HCT116 (cell line): ENCODE results near the gene ZNF618. TPM values are rescaled to one million over a fixed set of nuclear protein-coding genes. Genes with fewer than 3 reads are reported as not detected.
"Not testable (repeated sequence)": the region's sequence is repeated elsewhere in the genome, so short reads cannot be mapped to it uniquely, and the experiment has no call there.

Experiments used
- ATAC-seq: fragments of 200-7000 bp; cut with Tn5 transposase; 2 replicates; pipeline ENCODE4 v1.9.1; 2020; ENCODE audit warnings: mild to moderate bottlenecking, moderate library complexity
- BruUV-seq: library from RNA; stranded (reverse); fragments of 400-500 nt; replicated peaks from 2 replicates; lab custom pipeline; 2021; lab: Mats Ljungman, UMichigan
- CTCF ChIA-PET: fragments of 300-600 bp; sonication (Branson Sonifier 250); formaldehyde crosslinking; loops from one replicate; lab custom pipeline; 2021; ENCODE audit warnings: antibody characterized with exemption; lab: Charles Lee
- POLR2A ChIA-PET: fragments of 300-600, 350-600 bp; sonication (Branson Sonifier 250); formaldehyde crosslinking; loops from one replicate; lab custom pipeline; 2021; ENCODE audit warnings: antibody characterized with exemption; lab: Charles Lee
- RAD21 ChIA-PET, 2 experiments: fragments of 300-600 bp; sonication (Branson Sonifier 250); formaldehyde crosslinking; loops; one replicate each; lab custom pipeline; 2023; ENCODE audit warnings: low total read pairs in 2 of 2; ENCODE audit not compliant: uncharacterized antibody in 2 of 2, unreplicated experiment in 2 of 2, low non-redundant PET in 1 of 2; lab: Charles Lee
- DNase-seq: peaks from one replicate; pipeline ENCODE4 v3.0.0-alpha.2; 2010; ENCODE audit warnings: low read depth, low spot score
- H2AFZ ChIP-seq: fragments of 200-600 bp; shearing (Covaris generic), sonication (generic); 2 replicates; pipeline ENCODE4 v1.6.1; 2017; ENCODE audit warnings: low read depth, mixed run types, mixed read lengths, antibody characterized with exemption, low read length; ENCODE audit not compliant: poor library complexity, severe bottlenecking
- H3K27ac ChIP-seq: 2 replicates; pipeline ENCODE4 v1.5.1; 2012; ENCODE audit warnings: low read depth, low read length
- H3K27me3 ChIP-seq: fragments of 200-600 bp; sonication (generic); 2 replicates; pipeline ENCODE4 v1.6.1; 2016; ENCODE audit warnings: mixed run types, low read length, mixed read lengths; ENCODE audit not compliant: insufficient read depth
- H3K36me3 ChIP-seq, 2 experiments: fragments of 200-500 bp in 1 of 2; fragments of 200-600 bp in 1 of 2; sonication (Bioruptor generic) in 1 of 2; sonication (generic) in 1 of 2; 2 replicates each; pipeline versions ENCODE4 v1.5.1 to v1.6.1; 2014 to 2016; ENCODE audit warnings: low read length in 2 of 2, inconsistent platforms in 1 of 2, mixed read lengths in 1 of 2, mixed run types in 1 of 2; ENCODE audit not compliant: insufficient read depth in 2 of 2, control insufficient read depth in 1 of 2
- H3K4me1 ChIP-seq, 2 experiments: fragments of 200-600 bp in 1 of 2; sonication (generic) in 1 of 2; 2 replicates each; pipeline versions ENCODE4 v1.5.1 to v1.6.1; 2012 to 2017; ENCODE audit warnings: low read length in 2 of 2, inconsistent platforms in 1 of 2, mild to moderate bottlenecking in 1 of 2, mixed read lengths in 1 of 2, mixed run types in 1 of 2, moderate library complexity in 1 of 2; ENCODE audit not compliant: insufficient read depth in 2 of 2, control insufficient read depth in 1 of 2
- H3K4me2 ChIP-seq: fragments of 200-600 bp; sonication (generic); 2 replicates; pipeline ENCODE4 v1.6.1; 2017; ENCODE audit warnings: mixed run types, low read length, mixed read lengths
- H3K4me3 ChIP-seq, 2 experiments: fragments of 200-600 bp in 1 of 2; sonication (generic) in 1 of 2; replicated peaks in 1 of 2; 2 replicates each; pipeline ENCODE4 v1.5.1; 2011 to 2016; ENCODE audit warnings: low read length in 2 of 2, control low read depth in 1 of 2, low read depth in 1 of 2, mild to moderate bottlenecking in 1 of 2, mixed read lengths in 1 of 2, mixed run types in 1 of 2
- H3K79me2 ChIP-seq: fragments of 200-600 bp; sonication (generic); 2 replicates; pipeline ENCODE4 v1.6.1; 2017; ENCODE audit warnings: mild to moderate bottlenecking, mixed run types, low read length, moderate library complexity, mixed read lengths; ENCODE audit not compliant: insufficient read depth
- H3K9ac ChIP-seq: fragments of 200-600 bp; sonication (generic); 2 replicates; pipeline ENCODE4 v1.6.1; 2016; ENCODE audit warnings: low read length, mixed read lengths
- H3K9me2 ChIP-seq: fragments of 200-600 bp; sonication (generic), shearing (Covaris generic); 2 replicates; pipeline ENCODE4 v1.6.1; 2017; ENCODE audit warnings: mixed run types, mild to moderate bottlenecking, moderate library complexity; ENCODE audit not compliant: insufficient read depth
- H3K9me3 ChIP-seq, 2 experiments: fragments of 200-500 bp in 1 of 2; fragments of 200-600 bp in 1 of 2; sonication (Bioruptor generic) in 1 of 2; sonication (generic) in 1 of 2; 2 replicates each; pipeline ENCODE4 v1.6.1; 2014 to 2017; ENCODE audit warnings: low read length in 2 of 2, mixed read lengths in 2 of 2, inconsistent platforms in 1 of 2, low read depth in 1 of 2, mild to moderate bottlenecking in 1 of 2, mixed run types in 1 of 2, moderate library complexity in 1 of 2; ENCODE audit not compliant: control insufficient read depth in 1 of 2, insufficient read depth in 1 of 2
- H4K20me1 ChIP-seq: fragments of 200-600 bp; sonication (generic), shearing (Covaris generic); 2 replicates; pipeline ENCODE4 v1.6.1; 2017; ENCODE audit warnings: mixed run types, mild to moderate bottlenecking, moderate library complexity; ENCODE audit not compliant: insufficient read depth
- CBX3 ChIP-seq: IDR thresholded peaks from 2 replicates; pipeline ENCODE4 v1.6.1; 2012; ENCODE audit warnings: low read depth
- EGR1 ChIP-seq: IDR thresholded peaks from 2 replicates; pipeline ENCODE4 v1.6.1; 2012; ENCODE audit warnings: low read depth
- EZH2phosphoT487 ChIP-seq: fragments of 200-600 bp; IDR thresholded peaks from 2 replicates; pipeline ENCODE4 v1.6.1; 2018; ENCODE audit warnings: antibody characterized with exemption, borderline replicate concordance
- JUND ChIP-seq: IDR thresholded peaks from 2 replicates; pipeline ENCODE4 v1.6.1; 2012
- POLR2A ChIP-seq: IDR thresholded peaks from 2 replicates; pipeline ENCODE4 v1.7.0; 2011; ENCODE audit warnings: borderline replicate concordance; ENCODE audit not compliant: insufficient read depth, insufficient read length; ENCODE audit errors: extremely low read depth
- RAD21 ChIP-seq: IDR thresholded peaks from 2 replicates; pipeline ENCODE4 v1.6.1; 2012; ENCODE audit warnings: low read depth, mild to moderate bottlenecking
- SIN3A ChIP-seq: IDR thresholded peaks from 2 replicates; pipeline ENCODE4 v1.6.1; 2012; ENCODE audit warnings: low read depth
- SP1 ChIP-seq: IDR thresholded peaks from 2 replicates; pipeline ENCODE4 v1.6.1; 2012; ENCODE audit warnings: low read depth
- SRF ChIP-seq: IDR thresholded peaks from 2 replicates; pipeline ENCODE4 v1.6.1; 2012; ENCODE audit warnings: low read depth
- TCF7L2 ChIP-seq: IDR thresholded peaks from 2 replicates; pipeline ENCODE4 v1.7.0; 2011; ENCODE audit warnings: borderline replicate concordance, inconsistent platforms; ENCODE audit not compliant: insufficient read depth, insufficient read length; ENCODE audit errors: extremely low read depth
- ZFX ChIP-seq: fragments of 450-650 bp; IDR thresholded peaks from 2 replicates; pipeline ENCODE4 v1.6.1; 2017
- ZNF274 ChIP-seq: fragments of 200-500 bp; sonication (Bioruptor generic); IDR thresholded peaks from 2 replicates; pipeline ENCODE4 v1.6.1; 2014; ENCODE audit warnings: mild to moderate bottlenecking, low read depth, low read length, inconsistent platforms
- intact Hi-C: fragments of 100-400 bp; cut with micrococcal nuclease; formaldehyde crosslinking; loops from 2 replicates; pipeline ENCODE4 v1.10.0; 2022
- total RNA-seq: library from RNA; stranded (reverse); gene quantifications from one replicate; pipeline ENCODE4 v1.2.1, GENCODE V29; 2021; ENCODE audit not compliant: unreplicated experiment
- TF ChIP-seq, protein P1 (sequence below): IDR thresholded peaks from 2 replicates; pipeline ENCODE4 v1.6.1; 2012
- TF ChIP-seq, protein P2 (sequence below), 3 experiments: fragments of 200-600 bp in 1 of 3; sonication (generic) in 1 of 3; IDR thresholded peaks in 2 of 3; conservative IDR thresholded peaks in 1 of 3; 2 replicates each; pipeline ENCODE4 v1.5.1; 2012 to 2017; ENCODE audit warnings: low read depth in 2 of 3, low read length in 2 of 3, antibody characterized with exemption in 1 of 3, borderline replicate concordance in 1 of 3, control low read depth in 1 of 3, mild to moderate bottlenecking in 1 of 3, mixed read lengths in 1 of 3, mixed run types in 1 of 3, moderate library complexity in 1 of 3; ENCODE audit not compliant: insufficient read depth in 1 of 3

ZNF618 gene
- total RNA-seq, 1 experiment from 2014 or later = 13.5 TPM

DNA sequence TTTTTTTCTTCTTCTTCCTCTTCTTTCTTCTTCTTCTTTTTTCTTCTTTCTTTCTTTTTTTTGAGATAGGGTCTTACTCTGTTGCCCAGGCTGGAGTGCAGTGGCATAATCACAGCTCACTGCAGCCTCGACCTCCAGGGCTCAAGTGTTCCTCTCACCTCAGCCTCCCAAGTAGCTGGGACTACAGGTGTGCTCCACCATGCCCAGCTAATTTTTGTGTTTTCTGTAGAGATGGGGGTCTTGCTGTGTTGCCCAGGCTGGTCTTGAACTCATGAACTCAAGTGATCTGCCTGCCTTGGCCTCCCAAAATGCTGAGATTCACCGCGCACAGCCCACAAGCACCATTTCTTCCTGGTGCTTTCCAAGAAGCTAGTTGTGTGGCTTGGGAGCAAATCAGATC, 121.0 kb downstream of the ZNF618 start:
- H3K9me2 ChIP-seq, CTCF ChIA-PET, H3K4me1 ChIP-seq, H3K27ac ChIP-seq, ATAC-seq, H3K9me3 ChIP-seq, BruUV-seq, H4K20me1 ChIP-seq, intact Hi-C loops, H3K9ac ChIP-seq, H3K79me2 ChIP-seq, H3K36me3 ChIP-seq, H2AFZ ChIP-seq, H3K4me3 ChIP-seq, H3K27me3 ChIP-seq, RAD21 ChIA-PET, H3K4me2 ChIP-seq, DNase-seq, POLR2A ChIA-PET: not testable (repeated sequence)

DNA sequence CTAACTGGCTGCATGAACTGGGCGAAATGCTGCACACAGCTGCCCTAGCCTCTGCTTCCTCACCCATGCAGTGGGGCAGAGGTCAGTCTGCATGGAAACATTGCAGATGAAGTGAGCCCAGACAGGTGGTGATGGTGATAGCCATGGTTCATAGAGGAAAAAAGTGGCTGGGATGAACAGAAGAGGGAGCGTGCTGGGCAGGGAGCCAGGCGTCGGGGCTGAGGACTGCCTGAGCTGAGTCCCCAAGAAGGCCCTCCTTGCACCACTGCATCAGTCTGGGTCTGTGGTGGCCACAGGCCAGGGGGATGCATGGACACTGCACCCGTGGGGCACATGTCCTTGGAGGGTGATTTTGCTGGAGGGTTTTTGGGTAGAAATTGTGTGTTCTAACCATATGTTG, 121.5 kb downstream of the ZNF618 start:
- H3K4me2 ChIP-seq = no peak overlapping the region
- ATAC-seq = no peak
- H3K27me3 ChIP-seq = no peaks in the 10 kb centered on the region

More for the DNA sequence above, 121.5 kb downstream of the ZNF618 start:
- Histone ChIP-seq H3K4me1 (no peaks in the 10 kb centered on the region), H3K9me3 (no peaks in the 10 kb centered on the region), H3K9ac (no peak overlapping the region), H3K27ac (no peak overlapping the region), H3K9me2 (no peaks in the 10 kb centered on the region), H4K20me1 (no peaks in the 10 kb centered on the region), H3K4me3 (no peak overlapping the region), H3K79me2 (no peaks in the 10 kb centered on the region), H2AFZ (no peak overlapping the region), H3K36me3 (no peaks in the 10 kb centered on the region)
- no peak for DNase-seq
- ChIA-PET RAD21 (no interaction called here), CTCF (no interaction called here), POLR2A (no interaction called here)
- intact Hi-C loops = no loop called here
- BruUV-seq = no TSS peak
- TF ChIP-seq SRF (no peak), SP1 (no peak), EGR1 (no peak), TCF7L2 (no peak), POLR2A (no peak), SIN3A (no peak), ZFX (no peak), ZNF274 (no peak), CBX3 (no peak), RAD21 (no peak), JUND (no peak), EZH2phosphoT487 (no peak)
- TF ChIP-seq, protein P1, sequence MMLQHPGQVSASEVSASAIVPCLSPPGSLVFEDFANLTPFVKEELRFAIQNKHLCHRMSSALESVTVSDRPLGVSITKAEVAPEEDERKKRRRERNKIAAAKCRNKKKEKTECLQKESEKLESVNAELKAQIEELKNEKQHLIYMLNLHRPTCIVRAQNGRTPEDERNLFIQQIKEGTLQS = no peak
- TF ChIP-seq, protein P2, sequence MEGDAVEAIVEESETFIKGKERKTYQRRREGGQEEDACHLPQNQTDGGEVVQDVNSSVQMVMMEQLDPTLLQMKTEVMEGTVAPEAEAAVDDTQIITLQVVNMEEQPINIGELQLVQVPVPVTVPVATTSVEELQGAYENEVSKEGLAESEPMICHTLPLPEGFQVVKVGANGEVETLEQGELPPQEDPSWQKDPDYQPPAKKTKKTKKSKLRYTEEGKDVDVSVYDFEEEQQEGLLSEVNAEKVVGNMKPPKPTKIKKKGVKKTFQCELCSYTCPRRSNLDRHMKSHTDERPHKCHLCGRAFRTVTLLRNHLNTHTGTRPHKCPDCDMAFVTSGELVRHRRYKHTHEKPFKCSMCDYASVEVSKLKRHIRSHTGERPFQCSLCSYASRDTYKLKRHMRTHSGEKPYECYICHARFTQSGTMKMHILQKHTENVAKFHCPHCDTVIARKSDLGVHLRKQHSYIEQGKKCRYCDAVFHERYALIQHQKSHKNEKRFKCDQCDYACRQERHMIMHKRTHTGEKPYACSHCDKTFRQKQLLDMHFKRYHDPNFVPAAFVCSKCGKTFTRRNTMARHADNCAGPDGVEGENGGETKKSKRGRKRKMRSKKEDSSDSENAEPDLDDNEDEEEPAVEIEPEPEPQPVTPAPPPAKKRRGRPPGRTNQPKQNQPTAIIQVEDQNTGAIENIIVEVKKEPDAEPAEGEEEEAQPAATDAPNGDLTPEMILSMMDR (IDR thresholded peaks at IDR 0.05 in 2 of 3, conservative IDR thresholded peaks at IDR 0.05 in 1 of 3; ENCODE audit: borderline replicate concordance in 1 of 3, insufficient read depth in 1 of 3, low read depth in 2 of 3, low read length in 2 of 3) = no peak
